MM.1S (cell line): Measurements from ENCODE around the gene PRKAR1B.

ENCODE experiments used
- DNase-seq: peaks from one replicate; pipeline ENCODE4 v3.0.0-alpha.2; 2015
- H2AFZ ChIP-seq: fragments of 300-600 bp; sonication (generic); 2 replicates; pipeline ENCODE4 v1.6.0; 2016; ENCODE audit warnings: antibody characterized with exemption, low read length
- H3F3A ChIP-seq: fragments of 300-600 bp; sonication (generic); 2 replicates; pipeline ENCODE4 v1.6.1; 2016; ENCODE audit warnings: mild to moderate bottlenecking, antibody characterized with exemption, low read length, moderate library complexity, mixed read lengths; ENCODE audit not compliant: insufficient read depth
- H3K27ac ChIP-seq: fragments of 300-600 bp; sonication (generic); 2 replicates; pipeline ENCODE4 v1.5.1; 2016; ENCODE audit warnings: mild to moderate bottlenecking, low read length
- H3K27me3 ChIP-seq: fragments of 300-600 bp; sonication (generic); replicated peaks from 2 replicates; pipeline ENCODE4 v1.6.0; 2016; ENCODE audit warnings: low read length; ENCODE audit not compliant: insufficient read depth
- H3K36me3 ChIP-seq: fragments of 300-600 bp; sonication (generic); replicated peaks from 2 replicates; pipeline ENCODE4 v1.6.1; 2016; ENCODE audit warnings: mild to moderate bottlenecking, low read length, mixed read lengths; ENCODE audit not compliant: insufficient read depth
- H3K4me1 ChIP-seq: fragments of 300-600 bp; sonication (generic); 2 replicates; pipeline ENCODE4 v1.6.1; 2016; ENCODE audit warnings: low read length, mixed read lengths
- H3K4me2 ChIP-seq: fragments of 300-600 bp; sonication (generic); 2 replicates; pipeline ENCODE4 v1.6.0; 2016; ENCODE audit warnings: low read depth, low read length
- H3K4me3 ChIP-seq: fragments of 300-600 bp; sonication (generic); 2 replicates; pipeline ENCODE4 v1.5.1; 2016; ENCODE audit warnings: low read length, mixed read lengths
- H3K79me2 ChIP-seq: fragments of 300-600 bp; sonication (generic); 2 replicates; pipeline ENCODE4 v1.6.1; 2016; ENCODE audit warnings: mixed run types, low read length, mixed read lengths
- H3K9ac ChIP-seq: fragments of 300-600 bp; sonication (generic); 2 replicates; pipeline ENCODE4 v1.6.1; 2016; ENCODE audit warnings: low read length, mixed read lengths
- H3K9me2 ChIP-seq: fragments of 300-600 bp; sonication (generic); replicated peaks from 2 replicates; pipeline ENCODE4 v1.6.1; 2016; ENCODE audit warnings: mild to moderate bottlenecking, low read length, mixed read lengths; ENCODE audit not compliant: insufficient read depth
- H3K9me3 ChIP-seq: fragments of 300-600 bp; sonication (generic); replicated peaks from 2 replicates; pipeline ENCODE4 v1.6.1; 2016; ENCODE audit warnings: mild to moderate bottlenecking, low read length, mixed read lengths; ENCODE audit not compliant: insufficient read depth
- H4K20me1 ChIP-seq: fragments of 300-600 bp; sonication (generic); 2 replicates; pipeline ENCODE4 v1.6.1; 2016; ENCODE audit warnings: mild to moderate bottlenecking, low read length, moderate library complexity, mixed read lengths; ENCODE audit not compliant: insufficient read depth
- EZH2 ChIP-seq: fragments of 300-600 bp; sonication (generic); optimal IDR thresholded peaks from 2 replicates; pipeline ENCODE3; 2017; ENCODE audit warnings: low read depth, mild to moderate bottlenecking, antibody characterized with exemption, low read length, mixed read lengths
- EZH2phosphoT487 ChIP-seq: fragments of 300-600 bp; sonication (generic); IDR thresholded peaks from 2 replicates; pipeline ENCODE4 v1.6.1; 2018; ENCODE audit warnings: antibody characterized with exemption, low read length
- TF ChIP-seq, protein P1 (sequence below): fragments of 300-600 bp; sonication (generic); IDR thresholded peaks from 2 replicates; pipeline ENCODE4 v1.5.1; 2016; ENCODE audit warnings: antibody characterized with exemption, low read length, mixed read lengths

PRKAR1B gene

DNA sequence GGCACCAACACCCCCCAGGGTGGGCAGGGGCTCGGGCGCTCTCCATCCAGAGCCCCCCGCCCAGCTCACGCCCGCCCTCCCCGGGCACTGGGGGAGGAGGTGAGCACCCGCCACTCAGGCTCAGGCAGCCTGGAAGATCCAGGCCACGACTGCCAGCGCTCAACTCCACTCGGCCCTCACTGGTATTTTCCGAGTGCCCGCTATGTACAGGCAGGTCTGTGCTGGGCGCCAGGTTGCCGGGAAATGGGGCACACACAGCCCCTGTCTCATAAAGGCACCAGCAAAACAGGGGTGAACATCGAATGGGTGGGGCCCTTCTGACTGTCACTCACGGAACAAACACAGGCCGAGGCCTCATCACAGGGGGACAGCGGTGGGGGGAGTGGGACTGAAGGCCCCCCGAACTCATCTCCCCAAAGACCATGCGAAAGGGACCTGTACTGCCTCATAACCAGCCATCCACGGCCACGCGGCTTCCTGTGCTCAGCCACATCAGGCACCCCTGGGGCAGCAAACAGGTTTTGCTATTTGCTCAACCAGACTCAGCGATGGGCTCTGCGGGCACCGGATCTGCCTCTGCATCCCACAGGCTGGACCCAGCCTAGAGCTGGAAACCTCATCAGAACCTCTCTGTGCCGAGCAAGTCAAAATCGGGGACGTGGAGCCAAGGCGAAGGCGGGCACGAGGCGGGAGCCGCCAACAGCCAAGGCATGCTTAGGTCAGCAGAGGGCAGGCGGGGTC lies 99.2 kb downstream of the PRKAR1B start:
- Histone ChIP-seq H2AFZ (no peak overlapping the region), H3K9me3 (no peaks in the 10 kb centered on the region)

DNA sequence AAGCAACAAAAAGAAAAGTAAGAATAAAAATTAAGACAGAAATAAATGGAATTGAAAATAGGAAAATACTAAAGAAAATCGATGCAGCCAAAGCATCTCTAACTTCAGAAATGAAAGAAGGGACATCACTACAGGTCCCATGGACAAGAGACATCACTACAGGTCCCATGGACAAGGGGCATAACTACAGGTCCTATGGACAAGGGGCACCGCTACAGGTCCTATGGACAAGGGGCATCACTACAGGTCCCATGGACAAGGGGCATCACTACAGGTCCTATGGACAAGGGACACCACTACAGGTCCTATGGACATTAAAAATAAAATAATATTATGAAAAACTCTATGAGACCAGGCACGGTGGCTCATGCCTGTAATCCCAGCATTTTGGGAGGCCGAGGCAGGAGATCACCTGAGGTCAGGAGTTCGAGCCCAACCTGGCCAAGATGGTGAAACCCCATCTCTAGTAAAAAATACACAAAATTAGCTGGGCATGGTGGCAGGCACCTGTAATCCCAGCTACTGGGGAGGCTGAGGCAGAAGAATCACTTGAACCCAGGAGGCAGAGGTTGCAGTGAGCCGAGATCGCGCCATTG lies 101.6 kb downstream of the PRKAR1B start:
- Histone ChIP-seq H3K36me3 (no peaks in the 10 kb centered on the region), H2AFZ (no peak overlapping the region), H3K79me2 (no peaks in the 10 kb centered on the region), H3K9me2 (no peaks in the 10 kb centered on the region), H4K20me1 (no peaks in the 10 kb centered on the region), H3K9ac (no peak overlapping the region), H3F3A (no peaks in the 10 kb centered on the region), H3K27me3 (no peaks in the 10 kb centered on the region), H3K9me3 (no peaks in the 10 kb centered on the region), H3K4me2 (no peak overlapping the region), H3K4me3 (no peak overlapping the region), H3K27ac (no peak overlapping the region), H3K4me1 (no peaks in the 10 kb centered on the region)
- DNase-seq, result no peak
- TF ChIP-seq, protein P1, sequence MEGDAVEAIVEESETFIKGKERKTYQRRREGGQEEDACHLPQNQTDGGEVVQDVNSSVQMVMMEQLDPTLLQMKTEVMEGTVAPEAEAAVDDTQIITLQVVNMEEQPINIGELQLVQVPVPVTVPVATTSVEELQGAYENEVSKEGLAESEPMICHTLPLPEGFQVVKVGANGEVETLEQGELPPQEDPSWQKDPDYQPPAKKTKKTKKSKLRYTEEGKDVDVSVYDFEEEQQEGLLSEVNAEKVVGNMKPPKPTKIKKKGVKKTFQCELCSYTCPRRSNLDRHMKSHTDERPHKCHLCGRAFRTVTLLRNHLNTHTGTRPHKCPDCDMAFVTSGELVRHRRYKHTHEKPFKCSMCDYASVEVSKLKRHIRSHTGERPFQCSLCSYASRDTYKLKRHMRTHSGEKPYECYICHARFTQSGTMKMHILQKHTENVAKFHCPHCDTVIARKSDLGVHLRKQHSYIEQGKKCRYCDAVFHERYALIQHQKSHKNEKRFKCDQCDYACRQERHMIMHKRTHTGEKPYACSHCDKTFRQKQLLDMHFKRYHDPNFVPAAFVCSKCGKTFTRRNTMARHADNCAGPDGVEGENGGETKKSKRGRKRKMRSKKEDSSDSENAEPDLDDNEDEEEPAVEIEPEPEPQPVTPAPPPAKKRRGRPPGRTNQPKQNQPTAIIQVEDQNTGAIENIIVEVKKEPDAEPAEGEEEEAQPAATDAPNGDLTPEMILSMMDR, result no peak

More for the DNA sequence above, 99.2 kb downstream of the PRKAR1B start:
- H3K79me2 ChIP-seq, result no peaks in the 10 kb centered on the region
- H3K27ac ChIP-seq, result no peak overlapping the region
- no peaks in the 10 kb centered on the region for H3F3A ChIP-seq
- no peaks in the 10 kb centered on the region for H3K4me1 ChIP-seq
- H3K4me2 ChIP-seq, result no peak overlapping the region
- TF ChIP-seq EZH2, result no peak
- TF ChIP-seq, protein P1, result no peak
- TF ChIP-seq EZH2phosphoT487, result no peak
- H3K9ac ChIP-seq, result no peak overlapping the region
- no peaks in the 10 kb centered on the region for H3K36me3 ChIP-seq
- no peak for DNase-seq
- H3K4me3 ChIP-seq, result no peak overlapping the region
- H4K20me1 ChIP-seq, result no peaks in the 10 kb centered on the region
- H3K9me2 ChIP-seq, result no peaks in the 10 kb centered on the region
- no peaks in the 10 kb centered on the region for H3K27me3 ChIP-seq

DNA sequence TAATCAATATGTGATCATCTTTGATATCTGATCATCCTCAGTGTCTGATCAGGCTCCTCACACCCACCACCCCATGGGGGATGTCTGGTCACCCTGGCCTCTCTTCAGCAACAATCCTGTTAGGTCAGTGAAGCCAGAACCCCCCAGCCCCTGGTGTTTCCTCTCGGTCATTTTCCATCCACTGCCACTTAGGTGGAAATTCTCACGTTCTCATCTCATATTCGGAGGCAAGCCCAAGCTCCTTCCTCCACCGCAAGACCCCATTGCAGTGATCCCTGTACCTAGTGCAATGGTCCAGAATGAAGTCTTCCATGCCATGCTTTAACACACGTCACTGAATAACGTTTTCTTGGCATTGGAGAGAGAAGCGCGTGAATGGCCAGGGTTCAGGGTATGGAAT lies 103.6 kb downstream of the PRKAR1B start:
- DNase-seq, result no peak
- H4K20me1 ChIP-seq, result no peaks in the 10 kb centered on the region
- no peak overlapping the region for H3K4me3 ChIP-seq
- H3K4me1 ChIP-seq, result no peaks in the 10 kb centered on the region
- H3F3A ChIP-seq, result no peaks in the 10 kb centered on the region
- no peaks in the 10 kb centered on the region for H3K9me3 ChIP-seq
- H3K9ac ChIP-seq, result no peak overlapping the region
- H2AFZ ChIP-seq, result no peak overlapping the region
- no peaks in the 10 kb centered on the region for H3K9me2 ChIP-seq
- H3K36me3 ChIP-seq, result no peaks in the 10 kb centered on the region
- no peak overlapping the region for H3K4me2 ChIP-seq
- H3K27ac ChIP-seq, result no peak overlapping the region
- TF ChIP-seq, protein P1, result no peak
- TF ChIP-seq EZH2phosphoT487 (no peak), EZH2 (no peak)
- no peaks in the 10 kb centered on the region for H3K79me2 ChIP-seq
- H3K27me3 ChIP-seq, result no peaks in the 10 kb centered on the region
